ENCODE data around the gene SOX13.

SOX13 gene

GRCh38 chr1:204154568-204155255 lies 81.8 kb downstream of the SOX13 start:
- DNase-seq, result no peak

GRCh38 chr1:204155881-204156280 lies 83.0 kb downstream of the SOX13 start:
- no peak for DNase-seq

- no peak for DNase-seq
Measured at GRCh38 chr1:204157962-204158361, 85.0 kb downstream of the SOX13 start.

- DNase-seq, result no peak
Measured at GRCh38 chr1:204161609-204162493, 88.9 kb downstream of the SOX13 start.

GRCh38 chr1:204162494-204163074 lies 89.7 kb downstream of the SOX13 start:
- DNase-seq, result peak; percentile 66

- DNase-seq, result no peak
Measured at GRCh38 chr1:204166219-204166618, 93.3 kb downstream of the SOX13 start, which contains the start of gene REN. Gene REN (minus strand): TSS chr1:204166337. CDS start chr1:204166293, 44 bp downstream.

- no peak for DNase-seq
Measured at GRCh38 chr1:204167730-204168129, 94.8 kb downstream of the SOX13 start.

- DNase-seq, result no peak
Measured at GRCh38 chr1:204169858-204170257, 96.9 kb downstream of the SOX13 start.

- DNase-seq, result no peak
Measured at GRCh38 chr1:204170494-204171155, 97.7 kb downstream of the SOX13 start.

- no peak for DNase-seq
Measured at GRCh38 chr1:204171751-204172178, 98.8 kb downstream of the SOX13 start.

GRCh38 chr1:204172404-204173029 lies 99.6 kb downstream of the SOX13 start:
- DNase-seq, result no peak

- DNase-seq, result no peak
Measured at GRCh38 chr1:204174958-204175357, 102.0 kb downstream of the SOX13 start.

- DNase-seq, result no peak
Measured at GRCh38 chr1:204176049-204176448, 103.1 kb downstream of the SOX13 start.

GRCh38 chr1:204177133-204177532 lies 104.2 kb downstream of the SOX13 start:
- DNase-seq, result no peak

All from activated effector memory CD4-positive, alpha-beta T cell treated with Interleukin-2 at 50 U/mL for 16 hours (primary cell).